AG08396 (cell line): ENCODE data around the gene WDR76.
"Not testable (repeated sequence)": the region's sequence is repeated elsewhere in the genome, so short reads cannot be mapped to it uniquely, and the experiment has no call there.

Experiments
- DNase-seq: peaks from one replicate; pipeline ENCODE4 v3.0.0; 2012; ENCODE audit warnings: low spot score, mixed read lengths

Gene WDR76

GRCh38 chr15:43821505-43821904 is 5.3 kb upstream of the WDR76 start:
- DNase-seq, result no peak

GRCh38 chr15:43824302-43825246 is 2.2 kb upstream of the WDR76 start, which contains the start of gene MFAP1:
TSS of gene MFAP1 (minus strand) at chr15:43824690. CDS start at chr15:43824569, 121 bp downstream.
- peak; percentile 97 for DNase-seq

GRCh38 chr15:43825305-43825704 is 1.5 kb upstream of the WDR76 start:
- DNase-seq, result not testable (repeated sequence)

GRCh38 chr15:43826029-43826507 is 734 bp upstream of the WDR76 start:
- no peak for DNase-seq

- DNase-seq, result peak; percentile 10
Observed at GRCh38 chr15:43828061-43828657, 1.4 kb downstream of the WDR76 start.

- not testable (repeated sequence) for DNase-seq
Observed at GRCh38 chr15:43829951-43830540, 3.2 kb downstream of the WDR76 start.

GRCh38 chr15:43830691-43831275 is 4.0 kb downstream of the WDR76 start:
- not testable (repeated sequence) for DNase-seq

- DNase-seq, result not testable (repeated sequence)
Observed at GRCh38 chr15:43831519-43832052, 4.8 kb downstream of the WDR76 start.

- DNase-seq, result not testable (repeated sequence)
Observed at GRCh38 chr15:43832485-43832884, 5.7 kb downstream of the WDR76 start.

GRCh38 chr15:43845421-43845820 is 18.6 kb downstream of the WDR76 start:
- DNase-seq, result no peak

- no peak for DNase-seq
Observed at GRCh38 chr15:43851251-43851650, 24.4 kb downstream of the WDR76 start.

GRCh38 chr15:43852607-43853006 is 25.8 kb downstream of the WDR76 start:
- no peak for DNase-seq

GRCh38 chr15:43854801-43855200 is 28.0 kb downstream of the WDR76 start:
- DNase-seq, result no peak

GRCh38 chr15:43859546-43859945 is 32.7 kb downstream of the WDR76 start:
- DNase-seq, result no peak

- DNase-seq, result not testable (repeated sequence)
Observed at GRCh38 chr15:43866636-43867035, 39.8 kb downstream of the WDR76 start.

- DNase-seq, result no peak
Observed at GRCh38 chr15:43867096-43867495, 40.3 kb downstream of the WDR76 start.

GRCh38 chr15:43868406-43868805 is 41.6 kb downstream of the WDR76 start:
- no peak for DNase-seq

- no peak for DNase-seq
Observed at GRCh38 chr15:43871835-43872234, 45.0 kb downstream of the WDR76 start.

GRCh38 chr15:43872416-43873020 is 45.7 kb downstream of the WDR76 start:
- DNase-seq, result peak; percentile 71

- no peak for DNase-seq
Observed at GRCh38 chr15:43873651-43874050, 46.8 kb downstream of the WDR76 start.

GRCh38 chr15:43876872-43877271 is 50.1 kb downstream of the WDR76 start:
- no peak for DNase-seq
